Measurements from ENCODE around the gene DOCK1.

Gene DOCK1

DNA sequence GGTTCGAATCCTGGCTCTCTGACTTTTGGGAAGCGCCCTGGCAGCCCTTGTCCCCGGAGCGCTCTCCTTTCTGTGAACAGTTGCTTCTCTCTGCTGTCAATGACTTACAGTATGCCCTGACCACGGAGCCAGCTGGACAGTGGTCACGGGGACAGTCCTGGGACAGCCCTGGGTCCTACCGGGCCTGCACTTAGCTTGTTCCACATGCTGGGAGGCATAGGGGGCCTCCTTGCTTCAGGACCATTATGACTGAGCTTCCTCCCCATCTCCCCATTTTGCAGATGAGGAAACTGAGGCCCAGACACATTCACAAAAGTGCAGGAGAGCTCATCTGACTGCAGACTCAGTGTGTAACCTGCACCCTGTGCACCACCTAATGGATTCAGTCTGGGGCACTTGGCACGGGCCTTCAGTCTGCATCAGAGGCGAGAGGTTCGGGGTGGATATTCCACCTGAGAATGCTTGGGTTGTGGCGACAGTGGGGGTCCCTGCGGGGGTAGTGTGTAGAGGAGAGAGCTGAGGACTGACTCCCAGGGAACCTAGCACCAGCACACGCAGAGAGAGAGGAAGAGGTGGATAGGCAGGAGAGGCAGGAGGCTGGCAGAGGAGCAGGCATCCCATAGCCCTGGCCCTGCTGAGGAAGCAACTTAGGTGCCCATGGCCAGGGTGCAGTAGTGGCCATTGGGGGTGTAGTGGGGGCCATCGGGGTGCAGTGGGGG, 1.6 kb downstream of the DOCK1 start:
- Histone ChIP-seq H3K4me1 (ENCODE audit: control insufficient read depth in 1 of 2, insufficient read depth in 1 of 2, low read depth in 1 of 2, low read length in 1 of 2) (no peaks in the 10 kb centered on the region), H3K36me3 (no peaks in the 10 kb centered on the region), H3K27ac (no peak overlapping the region), H3K4me3 (ENCODE audit: low read depth in 1 of 2, low read length in 1 of 2) (no peak overlapping the region), H3K9me3 (no peaks in the 10 kb centered on the region), H3K27me3 (peaks cover 63% of the 10 kb centered on the region)
- TF ChIP-seq, protein P1, sequence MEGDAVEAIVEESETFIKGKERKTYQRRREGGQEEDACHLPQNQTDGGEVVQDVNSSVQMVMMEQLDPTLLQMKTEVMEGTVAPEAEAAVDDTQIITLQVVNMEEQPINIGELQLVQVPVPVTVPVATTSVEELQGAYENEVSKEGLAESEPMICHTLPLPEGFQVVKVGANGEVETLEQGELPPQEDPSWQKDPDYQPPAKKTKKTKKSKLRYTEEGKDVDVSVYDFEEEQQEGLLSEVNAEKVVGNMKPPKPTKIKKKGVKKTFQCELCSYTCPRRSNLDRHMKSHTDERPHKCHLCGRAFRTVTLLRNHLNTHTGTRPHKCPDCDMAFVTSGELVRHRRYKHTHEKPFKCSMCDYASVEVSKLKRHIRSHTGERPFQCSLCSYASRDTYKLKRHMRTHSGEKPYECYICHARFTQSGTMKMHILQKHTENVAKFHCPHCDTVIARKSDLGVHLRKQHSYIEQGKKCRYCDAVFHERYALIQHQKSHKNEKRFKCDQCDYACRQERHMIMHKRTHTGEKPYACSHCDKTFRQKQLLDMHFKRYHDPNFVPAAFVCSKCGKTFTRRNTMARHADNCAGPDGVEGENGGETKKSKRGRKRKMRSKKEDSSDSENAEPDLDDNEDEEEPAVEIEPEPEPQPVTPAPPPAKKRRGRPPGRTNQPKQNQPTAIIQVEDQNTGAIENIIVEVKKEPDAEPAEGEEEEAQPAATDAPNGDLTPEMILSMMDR (IDR thresholded peaks at IDR 0.05): no peak

DNA sequence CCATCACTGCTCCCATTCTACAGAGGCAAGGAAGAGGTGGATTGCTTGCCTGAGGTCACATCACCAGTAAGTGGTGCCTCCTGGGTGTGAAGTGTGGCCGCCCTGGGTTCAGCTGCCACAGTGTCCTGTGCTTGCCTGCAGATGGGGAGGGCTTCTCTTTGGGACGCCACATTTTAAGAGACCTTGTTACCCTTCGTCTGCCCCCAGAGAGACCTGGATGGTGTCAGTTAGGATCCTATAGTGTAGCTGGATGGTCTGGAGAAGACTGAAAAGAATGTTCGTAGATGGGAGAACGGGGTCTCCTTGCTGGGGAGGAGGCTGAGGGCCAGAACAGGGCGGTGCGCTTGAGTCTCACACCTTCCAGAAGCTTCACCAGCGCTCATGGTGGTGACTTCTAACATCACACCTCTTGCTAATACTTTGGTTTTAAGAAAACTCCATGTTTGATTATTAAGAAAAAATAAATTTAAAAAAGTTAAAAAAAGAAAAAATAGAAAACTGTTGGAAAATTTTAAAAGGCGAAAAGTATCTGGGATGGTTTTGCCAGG, 2.3 kb downstream of the DOCK1 start:
- H3K9me3 ChIP-seq: no peaks in the 10 kb centered on the region
- no peak overlapping the region for H3K27ac ChIP-seq
- TF ChIP-seq, protein P1 (IDR thresholded peaks at IDR 0.05): no peak
- no peak overlapping the region for H3K4me3 ChIP-seq (ENCODE audit: low read depth in 1 of 2, low read length in 1 of 2)
- no peaks in the 10 kb centered on the region for H3K4me1 ChIP-seq (ENCODE audit: control insufficient read depth in 1 of 2, insufficient read depth in 1 of 2, low read depth in 1 of 2, low read length in 1 of 2)
- H3K27me3 ChIP-seq: peaks cover 61% of the 10 kb centered on the region
- H3K36me3 ChIP-seq: no peaks in the 10 kb centered on the region

- H3K27ac ChIP-seq: no peak overlapping the region
- no peaks in the 10 kb centered on the region for H3K36me3 ChIP-seq
- H3K4me1 ChIP-seq (ENCODE audit: control insufficient read depth in 1 of 2, insufficient read depth in 1 of 2, low read depth in 1 of 2, low read length in 1 of 2): no peaks in the 10 kb centered on the region
- H3K27me3 ChIP-seq: peaks cover 53% of the 10 kb centered on the region
- TF ChIP-seq, protein P1 (IDR thresholded peaks at IDR 0.05): no peak
- no peaks in the 10 kb centered on the region for H3K9me3 ChIP-seq
- H3K4me3 ChIP-seq (ENCODE audit: low read depth in 1 of 2, low read length in 1 of 2): no peak overlapping the region
Observed at GRCh38 chr10:126908225-126908624, 3.0 kb downstream of the DOCK1 start.

GRCh38 chr10:126908729-126909128, 3.5 kb downstream of the DOCK1 start:
- Histone ChIP-seq H3K4me3 (ENCODE audit: low read depth in 1 of 2, low read length in 1 of 2) (no peak overlapping the region), H3K9me3 (no peaks in the 10 kb centered on the region), H3K36me3 (no peaks in the 10 kb centered on the region), H3K4me1 (ENCODE audit: control insufficient read depth in 1 of 2, insufficient read depth in 1 of 2, low read depth in 1 of 2, low read length in 1 of 2) (no peaks in the 10 kb centered on the region), H3K27me3 (peaks cover 48% of the 10 kb centered on the region), H3K27ac (no peak overlapping the region)
- TF ChIP-seq, protein P1 (IDR thresholded peaks at IDR 0.05): no peak

- Histone ChIP-seq H3K4me1 (ENCODE audit: control insufficient read depth in 1 of 2, insufficient read depth in 1 of 2, low read depth in 1 of 2, low read length in 1 of 2) (no peaks in the 10 kb centered on the region), H3K27ac (no peak overlapping the region)
- TF ChIP-seq, protein P1 (IDR thresholded peaks at IDR 0.05): no peak
Observed at GRCh38 chr10:126909147-126909546, 3.9 kb downstream of the DOCK1 start.

More at GRCh38 chr10:126909147-126909546, 3.9 kb downstream of the DOCK1 start:
- Histone ChIP-seq H3K4me3 (ENCODE audit: low read depth in 1 of 2, low read length in 1 of 2) (no peak overlapping the region), H3K36me3 (no peaks in the 10 kb centered on the region), H3K9me3 (no peaks in the 10 kb centered on the region), H3K27me3 (peaks cover 44% of the 10 kb centered on the region)
